ENCODE data around the gene SPEF1. TPM values are rescaled to one million over a fixed set of nuclear protein-coding genes. Genes with fewer than 3 reads are reported as not detected.

SPEF1 gene
- total and polyA plus RNA-seq, 3 donors from 2014 or later, result 9.8 to 28.8 (median 12.1) TPM

- 66 to 100% methylated on average over 2 to 11 of the region's 11 CpGs for WGBS, 2 donors
- DNase-seq, result no peak
- no peak for TF ChIP-seq CTCF (IDR thresholded peaks at IDR 0.05)
- TF ChIP-seq POLR2A (IDR thresholded peaks at IDR 0.05), result no peak
- Histone ChIP-seq H3K27ac (no peak overlapping the region), H3K4me3 (no peak overlapping the region), H3K27me3 (no peaks in the 10 kb centered on the region), H3K4me1 (no peaks in the 10 kb centered on the region), H3K9me3 (no peaks in the 10 kb centered on the region), H3K36me3 (ENCODE audit: low read depth, missing control alignments) (no peaks in the 10 kb centered on the region)
- intact Hi-C loops (cut with DNase I; ENCODE audit: low total_unique reads), result no loop called here
These were observed 21.9 kb downstream of the SPEF1 start for GRCh38 chr20:3759316-3759823.

- no peak for TF ChIP-seq CTCF (IDR thresholded peaks at IDR 0.05)
- TF ChIP-seq POLR2A (IDR thresholded peaks at IDR 0.05), result no peak
- intact Hi-C loops (cut with DNase I; ENCODE audit: low total_unique reads), result no loop called here
- Histone ChIP-seq H3K4me3 (no peak overlapping the region), H3K36me3 (ENCODE audit: low read depth, missing control alignments) (no peaks in the 10 kb centered on the region), H3K4me1 (no peaks in the 10 kb centered on the region), H3K27ac (no peak overlapping the region), H3K27me3 (no peaks in the 10 kb centered on the region), H3K9me3 (no peaks in the 10 kb centered on the region)
- 76 to 89% methylated on average over 4 to 11 of the region's 11 CpGs for WGBS, 2 donors
- no peak for DNase-seq
These were observed 22.7 kb downstream of the SPEF1 start for GRCh38 chr20:3758566-3758965.

GRCh38 chr20:3757268-3757667 is 24.0 kb downstream of the SPEF1 start:
- Histone ChIP-seq H3K27ac (no peak overlapping the region), H3K27me3 (no peaks in the 10 kb centered on the region), H3K4me3 (no peak overlapping the region), H3K36me3 (ENCODE audit: low read depth, missing control alignments) (no peaks in the 10 kb centered on the region), H3K9me3 (no peaks in the 10 kb centered on the region), H3K4me1 (no peaks in the 10 kb centered on the region)
- TF ChIP-seq CTCF (IDR thresholded peaks at IDR 0.05), result no peak
- TF ChIP-seq POLR2A (IDR thresholded peaks at IDR 0.05), result no peak
- WGBS, 2 donors, result 80 to 89% methylated on average over 2 of the region's 2 CpGs
- intact Hi-C loops (cut with DNase I; ENCODE audit: low total_unique reads), result no loop called here
- no peak for DNase-seq

GRCh38 chr20:3755814-3756480 is 25.3 kb downstream of the SPEF1 start:
- TF ChIP-seq POLR2A (IDR thresholded peaks at IDR 0.05) (no peak), CTCF (IDR thresholded peaks at IDR 0.05) (no peak)
- Histone ChIP-seq H3K27me3 (no peaks in the 10 kb centered on the region), H3K27ac (no peak overlapping the region), H3K4me1 (no peaks in the 10 kb centered on the region), H3K9me3 (no peaks in the 10 kb centered on the region), H3K4me3 (no peak overlapping the region), H3K36me3 (ENCODE audit: low read depth, missing control alignments) (no peaks in the 10 kb centered on the region)
- 84 to 93% methylated on average over 3 to 5 of the region's 5 CpGs for WGBS, 2 donors
- DNase-seq, result no peak
- intact Hi-C loops (cut with DNase I; ENCODE audit: low total_unique reads), result no loop called here

- TF ChIP-seq POLR2A (IDR thresholded peaks at IDR 0.05) (no peak), CTCF (IDR thresholded peaks at IDR 0.05) (no peak)
- Histone ChIP-seq H3K4me1 (no peaks in the 10 kb centered on the region), H3K4me3 (no peak overlapping the region), H3K27ac (no peak overlapping the region), H3K36me3 (ENCODE audit: low read depth, missing control alignments) (no peaks in the 10 kb centered on the region), H3K27me3 (no peaks in the 10 kb centered on the region), H3K9me3 (no peaks in the 10 kb centered on the region)
- 93 to 94% methylated on average over 5 to 6 of the region's 7 CpGs for WGBS, 2 donors
- intact Hi-C loops (cut with DNase I; ENCODE audit: low total_unique reads), result no loop called here
- DNase-seq, result no peak
These were observed 26.0 kb downstream of the SPEF1 start for GRCh38 chr20:3755269-3755668.
